B cell (primary cell): ENCODE data around the gene SSTR4. TPM values are rescaled to one million over a fixed set of nuclear protein-coding genes. Genes with fewer than 3 reads are reported as not detected.

Source experiments
- ATAC-seq: fragments of 200-7000 bp; cut with Tn5 transposase; one replicate; pipeline ENCODE4 v1.10.0; 2021; ENCODE audit warnings: low read depth, mild to moderate bottlenecking, moderate number of reproducible peaks, moderate library complexity
- CTCF ChIA-PET: fragments of 350-600 bp; sonication (Branson Sonifier 250); formaldehyde crosslinking; loops from one replicate; lab custom pipeline; 2021; ENCODE audit warnings: antibody characterized with exemption, inconsistent platforms; lab: Charles Lee
- POLR2A ChIA-PET: fragments of 350-600 bp; sonication (Branson Sonifier 250); formaldehyde crosslinking; loops from one replicate; lab custom pipeline; 2021; ENCODE audit warnings: antibody characterized with exemption; lab: Charles Lee
- DNase-seq: peaks from one replicate; pipeline ENCODE4 v3.0.0; 2013
- H2AFZ ChIP-seq: 2 replicates; pipeline ENCODE4 v1.6.1; 2012; ENCODE audit warnings: mild to moderate bottlenecking, low read depth, low read length; ENCODE audit not compliant: insufficient read depth, poor library complexity, severe bottlenecking
- H3K27ac ChIP-seq, 2 donors: 1 replicate in 1 of 2; 2 replicates in 1 of 2; pipeline ENCODE4 v1.5.1; 2012 to 2013; ENCODE audit warnings: low read length in 2 of 2, mild to moderate bottlenecking in 2 of 2, moderate library complexity in 1 of 2
- H3K27me3 ChIP-seq, 4 experiments: fragments of 200-600 bp in 1 of 4; sonication (generic) in 1 of 4; replicated peaks in 1 of 4; 1 replicate in 2 of 4; 2 replicates in 2 of 4; pipeline versions ENCODE4 v1.6.1 to v1.7.0; 2013 to 2016; ENCODE audit warnings: low read length in 3 of 4, mild to moderate bottlenecking in 2 of 4, mixed read lengths in 1 of 4, moderate library complexity in 1 of 4; ENCODE audit not compliant: insufficient read depth in 4 of 4, control insufficient read depth in 3 of 4; ENCODE audit errors: control extremely low read depth in 1 of 4
- H3K36me3 ChIP-seq, 2 experiments: replicated peaks in 1 of 2; 1 replicate in 1 of 2; 2 replicates in 1 of 2; pipeline versions ENCODE4 v1.6.1 to v1.7.1; 2013; ENCODE audit warnings: low read length in 1 of 2; ENCODE audit not compliant: insufficient read depth in 2 of 2, control insufficient read depth in 1 of 2; ENCODE audit errors: control extremely low read depth in 1 of 2, extremely low read depth in 1 of 2
- H3K4me1 ChIP-seq, 2 donors: fragments of 200-600 bp in 1 of 2; sonication (generic) in 1 of 2; 1 replicate in 1 of 2; 2 replicates in 1 of 2; pipeline versions ENCODE4 v1.5.1 to v1.6.1; 2013 to 2017; ENCODE audit warnings: low read length in 2 of 2; ENCODE audit not compliant: control insufficient read depth in 2 of 2, insufficient read depth in 2 of 2
- H3K4me2 ChIP-seq: replicated peaks from 2 replicates; pipeline ENCODE3; 2012; ENCODE audit warnings: mild to moderate bottlenecking, low read depth, low read length; ENCODE audit not compliant: poor library complexity, severe bottlenecking
- H3K4me3 ChIP-seq, 5 experiments: fragments of 200-600 bp in 1 of 5; sonication (generic) in 1 of 5; 1 replicate in 3 of 5; 2 replicates in 2 of 5; pipeline versions ENCODE4 v1.5.1 to v1.7.0; 2011 to 2016; ENCODE audit warnings: low read length in 4 of 5, mild to moderate bottlenecking in 4 of 5, low read depth in 2 of 5, control low read depth in 1 of 5, moderate library complexity in 1 of 5; ENCODE audit not compliant: insufficient read depth in 1 of 5; ENCODE audit errors: control extremely low read depth in 1 of 5, extremely low read depth in 1 of 5
- H3K79me2 ChIP-seq: fragments of 200-600 bp; sonication (generic); one replicate; pipeline ENCODE4 v1.6.0; 2016; ENCODE audit warnings: low read length; ENCODE audit not compliant: control insufficient read depth, insufficient read depth
- H3K9ac ChIP-seq: fragments of 200-600 bp; sonication (generic); 2 replicates; pipeline ENCODE4 v1.6.1; 2017; ENCODE audit warnings: mild to moderate bottlenecking, low read length, moderate library complexity
- H3K9me3 ChIP-seq, 3 donors: one replicate each; pipeline versions ENCODE4 v1.6.1 to v1.7.1; 2013; ENCODE audit warnings: low read length in 2 of 3; ENCODE audit not compliant: control insufficient read depth in 2 of 3, insufficient read depth in 1 of 3; ENCODE audit errors: control extremely low read depth in 1 of 3
- H4K20me1 ChIP-seq: 2 replicates; pipeline ENCODE4 v1.6.0; 2012; ENCODE audit warnings: mild to moderate bottlenecking, low read length; ENCODE audit not compliant: insufficient read depth, control insufficient read depth, poor library complexity, severe bottlenecking
- H3K27ac Mint-ChIP-seq: one replicate; pipeline ENCODE4 v1.8.0; 2021; ENCODE audit warnings: mixed read lengths
- H3K27me3 Mint-ChIP-seq: one replicate; pipeline ENCODE4 v1.8.0; 2021; ENCODE audit warnings: mixed read lengths
- H3K4me1 Mint-ChIP-seq: one replicate; pipeline ENCODE4 v1.8.0; 2021; ENCODE audit warnings: mixed read lengths
- H3K4me3 Mint-ChIP-seq: one replicate; pipeline ENCODE4 v1.8.0; 2021; ENCODE audit warnings: mixed read lengths
- H3K9me3 Mint-ChIP-seq: one replicate; pipeline ENCODE4 v1.8.0; 2022; ENCODE audit warnings: mixed read lengths; ENCODE audit not compliant: insufficient read depth
- EZH2 ChIP-seq: IDR thresholded peaks from 2 replicates; pipeline ENCODE4 v1.6.1; 2012; ENCODE audit warnings: borderline replicate concordance, low read depth, mild to moderate bottlenecking, moderate library complexity, low read length; ENCODE audit not compliant: insufficient read depth, poor library complexity, severe bottlenecking
- WGBS: methylation state at CpG from one replicate; pipeline ENCODE4 v1.1.5; 2013; ENCODE audit warnings: missing lambda C conversion rate; ENCODE audit not compliant: insufficient coverage; 5-methylcytosine and 5-hydroxymethylcytosine counted together
- intact Hi-C: fragments of 100-400 bp; cut with micrococcal nuclease; formaldehyde crosslinking; loops from one replicate; pipeline ENCODE4 v1.10.0; 2022
- polyA plus RNA-seq: library from polyadenylated mRNA; depleted of rRNA; stranded (reverse); fragments of >200 nt; gene quantifications from 2 replicates; pipeline ENCODE4 v1.2.3, GENCODE V29; 2012
- total RNA-seq, 2 donors: library from RNA; stranded (reverse); fragments of 120-200 nt in 1 of 2; gene quantifications; 1 replicate in 1 of 2; 2 replicates in 1 of 2; pipeline versions ENCODE4 v1.2.3 to v1.2.4, GENCODE V29; 2013 to 2022
- TF ChIP-seq, protein P1 (sequence below): fragments of 200-600 bp; IDR thresholded peaks from one replicate; pipeline ENCODE4 v1.8.0; 2022; ENCODE audit warnings: antibody characterized with exemption, mild to moderate bottlenecking

The SSTR4 gene
- total and polyA plus RNA-seq, 2 donors (not counting 1 experiment from before 2014, with no cell fraction given): not detected

DNA sequence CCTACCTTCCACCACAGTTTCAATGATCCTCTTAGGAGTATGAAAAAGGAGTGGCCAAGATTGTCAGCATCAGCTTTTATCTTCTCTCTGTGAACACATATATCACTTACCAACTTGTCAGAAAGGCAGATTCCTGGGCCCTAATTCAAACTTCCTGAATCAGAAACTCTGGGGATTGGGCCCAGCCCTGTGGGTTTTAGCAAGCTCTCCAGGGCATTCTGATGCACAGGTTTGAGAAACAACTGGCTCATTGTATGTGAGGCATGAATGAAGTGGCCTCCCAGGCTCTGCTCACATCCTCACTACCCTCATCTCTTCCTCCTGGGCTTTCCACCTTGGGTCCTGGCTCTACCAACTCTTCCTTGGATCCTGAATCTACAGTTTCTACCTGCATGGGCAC lies 27.5 kb downstream of the SSTR4 start:
- no peaks in the 10 kb centered on the region for H3K4me1 ChIP-seq
- H2AFZ ChIP-seq: no peak overlapping the region
- no peaks in the 10 kb centered on the region for H3K9me3 ChIP-seq
- H3K36me3 ChIP-seq: no peaks in the 10 kb centered on the region
- TF ChIP-seq, protein P1, sequence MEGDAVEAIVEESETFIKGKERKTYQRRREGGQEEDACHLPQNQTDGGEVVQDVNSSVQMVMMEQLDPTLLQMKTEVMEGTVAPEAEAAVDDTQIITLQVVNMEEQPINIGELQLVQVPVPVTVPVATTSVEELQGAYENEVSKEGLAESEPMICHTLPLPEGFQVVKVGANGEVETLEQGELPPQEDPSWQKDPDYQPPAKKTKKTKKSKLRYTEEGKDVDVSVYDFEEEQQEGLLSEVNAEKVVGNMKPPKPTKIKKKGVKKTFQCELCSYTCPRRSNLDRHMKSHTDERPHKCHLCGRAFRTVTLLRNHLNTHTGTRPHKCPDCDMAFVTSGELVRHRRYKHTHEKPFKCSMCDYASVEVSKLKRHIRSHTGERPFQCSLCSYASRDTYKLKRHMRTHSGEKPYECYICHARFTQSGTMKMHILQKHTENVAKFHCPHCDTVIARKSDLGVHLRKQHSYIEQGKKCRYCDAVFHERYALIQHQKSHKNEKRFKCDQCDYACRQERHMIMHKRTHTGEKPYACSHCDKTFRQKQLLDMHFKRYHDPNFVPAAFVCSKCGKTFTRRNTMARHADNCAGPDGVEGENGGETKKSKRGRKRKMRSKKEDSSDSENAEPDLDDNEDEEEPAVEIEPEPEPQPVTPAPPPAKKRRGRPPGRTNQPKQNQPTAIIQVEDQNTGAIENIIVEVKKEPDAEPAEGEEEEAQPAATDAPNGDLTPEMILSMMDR: no peak
- no peak for TF ChIP-seq EZH2
- no peak overlapping the region for H3K4me3 Mint-ChIP-seq
- no peaks in the 10 kb centered on the region for H3K27me3 ChIP-seq
- H3K4me1 Mint-ChIP-seq: no peaks in the 10 kb centered on the region
- CTCF ChIA-PET: no interaction called here
- no peaks in the 10 kb centered on the region for H3K79me2 ChIP-seq
- H3K27me3 Mint-ChIP-seq: peaks cover 9% of the 10 kb centered on the region
- no peak for ATAC-seq
- no peak overlapping the region for H3K4me3 ChIP-seq
- POLR2A ChIA-PET: no interaction called here
- H3K9me3 Mint-ChIP-seq: no peaks in the 10 kb centered on the region
- no peak for DNase-seq
- no peaks in the 10 kb centered on the region for H4K20me1 ChIP-seq
- H3K9ac ChIP-seq: no peak overlapping the region
- intact Hi-C loops: no loop called here
- H3K27ac Mint-ChIP-seq: no peak overlapping the region
- H3K27ac ChIP-seq: no peak overlapping the region
- H3K4me2 ChIP-seq: no peak overlapping the region

GRCh38 chr20:23063168-23063567 lies 28.1 kb downstream of the SSTR4 start:
- intact Hi-C loops: no loop called here
- H3K4me2 ChIP-seq: no peak overlapping the region
- POLR2A ChIA-PET: no interaction called here
- no peak for DNase-seq
- H3K27ac Mint-ChIP-seq: no peak overlapping the region
- H3K27me3 Mint-ChIP-seq: peaks cover 7% of the 10 kb centered on the region
- no peak overlapping the region for H3K27ac ChIP-seq
- H3K9me3 ChIP-seq: no peaks in the 10 kb centered on the region
- WGBS: 100% methylated on average over 1 of the region's 3 CpGs
- no peaks in the 10 kb centered on the region for H4K20me1 ChIP-seq
- H3K4me1 ChIP-seq: no peaks in the 10 kb centered on the region
- H3K9ac ChIP-seq: no peak overlapping the region
- no peak for ATAC-seq
- no peak for TF ChIP-seq EZH2
- TF ChIP-seq, protein P1: no peak
- H3K79me2 ChIP-seq: no peaks in the 10 kb centered on the region
- H2AFZ ChIP-seq: no peak overlapping the region
- no peaks in the 10 kb centered on the region for H3K9me3 Mint-ChIP-seq
- no peaks in the 10 kb centered on the region for H3K27me3 ChIP-seq
- no peak overlapping the region for H3K4me3 ChIP-seq
- CTCF ChIA-PET: no interaction called here
- no peaks in the 10 kb centered on the region for H3K4me1 Mint-ChIP-seq
- no peaks in the 10 kb centered on the region for H3K36me3 ChIP-seq
- H3K4me3 Mint-ChIP-seq: no peak overlapping the region
